Measurements from ENCODE around the gene KLK6.

GRCh38 chr19:50912102-50912599, 57.2 kb downstream of the KLK6 start:
- TF ChIP-seq CTCF (CRISPR knock-in tag; IDR thresholded peaks at IDR 0.05) (no peak), ZNF136 (CRISPR knock-in tag; IDR thresholded peaks at IDR 0.05; ENCODE audit: low read depth) (no peak), ZFP1 (CRISPR knock-in tag; IDR thresholded peaks at IDR 0.05) (no peak), ZNF263 (CRISPR knock-in tag; IDR thresholded peaks at IDR 0.05) (no peak), POLR2A (IDR thresholded peaks at IDR 0.05; ENCODE audit: insufficient read depth in 1 of 2, low read depth in 2 of 2, low read length in 2 of 2) (no peak), UBTF (CRISPR knock-in tag; IDR thresholded peaks at IDR 0.05) (no peak), ZNF274 (CRISPR knock-in tag; IDR thresholded peaks at IDR 0.05) (no peak), NFATC3 (CRISPR knock-in tag; IDR thresholded peaks at IDR 0.05) (no peak), FOXK2 (IDR thresholded peaks at IDR 0.05) (no peak), SIN3A (IDR thresholded peaks at IDR 0.05; ENCODE audit: borderline replicate concordance, low read depth, low read length) (no peak), ZBTB10 (CRISPR knock-in tag; IDR thresholded peaks at IDR 0.05; ENCODE audit: borderline replicate concordance) (no peak), ZNF350 (CRISPR knock-in tag; IDR thresholded peaks at IDR 0.05; ENCODE audit: borderline replicate concordance, low read depth) (no peak), STAT5B (CRISPR knock-in tag; IDR thresholded peaks at IDR 0.05) (no peak)

Measured in HepG2 (cell line).